DMS 273 (cell line): ENCODE results near the gene UVRAG.
A peak's percentile ranks its signal among the peaks of the same experiment; 100 is the strongest.

Experiments used
- DNase-seq: peaks from one replicate; lab custom pipeline; 2025; ENCODE audit not compliant: unreplicated experiment; lab: John Stamatoyannopoulos, UW

The UVRAG gene

GRCh38 chr11:76131671-76132631 is 316.9 kb downstream of the UVRAG start:
- DNase-seq, result peak; percentile 52

DNA sequence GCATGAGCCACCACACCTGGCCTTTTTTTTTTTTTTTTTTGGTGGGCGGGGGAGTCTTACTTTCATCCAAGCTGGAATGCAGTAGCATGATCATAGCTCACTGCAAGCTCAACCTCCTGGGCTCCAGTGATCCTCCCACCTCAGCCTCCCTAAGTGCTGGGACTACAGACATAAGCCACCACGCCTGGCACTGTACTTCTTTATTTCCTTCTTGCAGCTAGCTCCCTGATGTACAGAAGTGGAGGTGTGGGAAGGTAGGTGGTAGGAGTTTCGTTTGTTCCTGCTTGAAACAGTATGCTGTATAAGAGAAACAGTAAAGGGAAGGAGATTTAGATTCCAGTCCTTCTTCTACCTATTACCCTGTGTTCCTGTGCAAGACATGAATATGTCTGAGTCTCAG is 319.2 kb downstream of the UVRAG start:
- no peak for DNase-seq

- peak; percentile 30 for DNase-seq
Measured at GRCh38 chr11:76135491-76135890, 320.5 kb downstream of the UVRAG start.

GRCh38 chr11:76139314-76139713 is 324.3 kb downstream of the UVRAG start:
- DNase-seq, result no peak

- no peak for DNase-seq
Measured at GRCh38 chr11:76140912-76141574, 326.0 kb downstream of the UVRAG start.

DNA sequence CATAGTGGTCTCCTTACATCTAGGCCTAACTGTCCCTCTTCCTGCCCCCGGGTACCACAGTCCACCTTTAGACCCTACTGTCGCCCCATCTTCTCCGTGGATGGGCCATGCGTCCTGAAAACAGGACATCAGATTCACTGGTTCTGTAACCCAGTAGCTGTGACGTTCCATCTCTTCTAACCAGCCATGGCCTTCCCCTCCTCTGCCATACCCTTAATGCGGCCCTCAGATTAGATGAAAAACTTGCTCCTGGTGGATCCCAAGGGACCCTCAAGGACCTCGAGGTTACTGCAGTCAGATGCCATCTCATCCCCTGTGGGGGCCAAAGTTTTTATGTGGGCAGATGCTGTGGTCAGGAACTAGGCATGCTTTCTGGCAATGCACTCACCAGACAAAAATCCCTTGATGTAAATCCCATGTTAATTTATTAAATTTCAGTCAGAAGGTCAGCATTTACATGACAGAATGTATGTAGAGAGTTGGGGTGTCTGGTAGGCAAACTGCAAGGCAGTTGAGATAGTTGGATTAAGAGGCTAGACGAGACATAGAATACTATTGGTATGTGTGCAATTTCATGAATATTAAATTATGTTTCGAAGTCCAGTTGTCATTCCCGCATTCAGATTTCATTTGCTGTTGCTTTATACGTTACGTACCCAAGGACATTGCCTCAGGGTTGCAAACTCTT is 327.0 kb downstream of the UVRAG start:
- DNase-seq, result no peak

DNA sequence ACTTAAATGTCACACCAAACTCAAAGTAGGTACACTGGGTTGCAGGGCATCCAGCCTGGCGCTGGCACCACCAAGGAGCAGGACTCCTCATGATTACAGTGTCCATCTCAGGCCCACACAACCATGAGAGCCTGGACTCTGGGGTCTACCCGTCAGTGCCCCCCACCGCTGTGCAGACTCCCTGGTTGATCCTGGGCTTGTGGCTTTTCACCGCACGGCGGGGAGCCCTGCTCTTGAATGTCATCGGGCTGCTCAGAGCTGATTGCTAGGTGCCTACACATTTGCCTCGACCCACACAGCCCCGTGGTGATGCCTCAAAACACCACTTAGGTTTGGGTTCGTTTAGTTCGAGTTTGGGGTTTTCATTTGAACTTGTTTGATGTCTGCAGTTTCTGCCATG is 328.3 kb downstream of the UVRAG start:
- no peak for DNase-seq

- DNase-seq, result no peak
Measured at GRCh38 chr11:76147106-76147740, 332.2 kb downstream of the UVRAG start.

DNA sequence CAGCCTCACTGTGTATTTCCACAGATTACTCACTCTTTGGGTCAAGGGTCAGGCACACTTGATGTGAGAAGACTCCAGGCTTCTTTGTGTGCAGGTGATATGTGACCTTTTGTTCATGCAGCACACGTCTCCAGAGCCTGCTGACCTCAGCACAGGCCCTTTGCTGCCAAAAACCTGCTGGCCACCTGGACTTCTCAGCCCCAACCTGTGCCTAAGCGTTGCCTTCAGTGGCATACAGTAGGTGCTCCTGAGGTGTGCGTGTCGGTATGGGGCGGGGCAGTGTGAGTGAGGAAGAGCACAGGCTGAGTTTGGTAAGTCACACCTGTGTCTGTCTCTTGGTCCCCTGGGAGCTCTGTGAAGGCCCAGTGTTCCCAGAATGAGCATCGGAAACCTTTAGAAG is 333.2 kb downstream of the UVRAG start:
- no peak for DNase-seq

DNA sequence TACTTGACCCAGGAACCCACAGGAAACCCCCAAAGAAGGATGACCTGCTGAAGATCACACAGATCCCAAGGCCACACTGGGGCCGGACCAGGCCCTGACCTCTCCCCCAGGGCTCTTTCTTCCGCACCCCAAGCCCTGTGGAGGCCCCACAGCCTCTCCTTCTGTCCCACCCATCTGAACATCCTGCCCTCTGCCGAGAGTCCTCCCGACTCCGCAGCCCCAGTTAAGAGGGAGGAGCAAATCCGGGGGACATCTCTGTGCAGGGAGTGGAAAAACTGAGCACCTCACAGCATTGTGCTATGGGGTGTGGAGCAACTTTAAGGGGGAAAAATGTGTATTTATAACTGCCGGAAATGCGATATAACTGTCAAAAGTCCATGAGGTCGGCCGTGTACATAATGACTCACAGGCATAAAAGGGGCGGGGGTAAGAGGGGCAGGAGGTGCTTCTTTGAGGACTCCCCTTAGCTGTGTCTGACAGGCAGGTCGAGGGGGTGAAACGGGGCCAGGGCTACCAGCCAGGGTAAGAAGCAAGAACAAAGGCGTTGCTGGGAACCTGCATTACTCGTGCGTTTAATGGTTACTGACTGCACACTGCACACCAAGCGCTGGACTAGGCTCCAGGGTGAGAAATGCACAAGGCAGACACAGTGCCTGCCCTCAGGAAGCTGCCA is 334.1 kb downstream of the UVRAG start:
- DNase-seq, result no peak

GRCh38 chr11:76149713-76150112 is 334.7 kb downstream of the UVRAG start:
- DNase-seq, result no peak

GRCh38 chr11:76150141-76150540 is 335.1 kb downstream of the UVRAG start:
- no peak for DNase-seq

DNA sequence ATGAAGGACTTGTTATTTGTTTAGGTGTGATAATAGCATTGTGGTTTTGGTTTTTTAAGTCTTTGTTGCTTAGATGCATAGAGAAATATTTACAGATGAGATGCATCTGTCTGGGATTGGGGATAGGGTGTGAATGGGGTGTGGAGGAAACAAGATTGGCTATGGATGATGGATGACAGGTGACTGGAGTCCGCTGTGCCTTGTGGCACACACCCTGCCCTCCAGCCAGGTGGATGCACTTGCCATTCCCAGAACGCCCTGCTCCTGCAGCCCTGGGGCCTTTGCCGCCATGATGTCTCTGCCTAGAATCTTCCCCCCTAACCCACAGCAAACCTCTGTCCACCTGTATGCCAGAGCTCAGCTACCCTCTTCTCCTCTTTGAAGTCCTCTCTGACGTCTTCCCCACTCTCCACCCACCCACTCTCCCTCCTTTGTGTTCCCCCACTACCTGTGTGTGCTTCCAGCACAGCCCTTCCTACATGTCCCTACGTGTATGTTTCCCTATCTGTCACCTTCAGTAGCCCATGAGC is 336.6 kb downstream of the UVRAG start:
- no peak for DNase-seq

- no peak for DNase-seq
Measured at GRCh38 chr11:76152086-76152681, 337.2 kb downstream of the UVRAG start.

DNA sequence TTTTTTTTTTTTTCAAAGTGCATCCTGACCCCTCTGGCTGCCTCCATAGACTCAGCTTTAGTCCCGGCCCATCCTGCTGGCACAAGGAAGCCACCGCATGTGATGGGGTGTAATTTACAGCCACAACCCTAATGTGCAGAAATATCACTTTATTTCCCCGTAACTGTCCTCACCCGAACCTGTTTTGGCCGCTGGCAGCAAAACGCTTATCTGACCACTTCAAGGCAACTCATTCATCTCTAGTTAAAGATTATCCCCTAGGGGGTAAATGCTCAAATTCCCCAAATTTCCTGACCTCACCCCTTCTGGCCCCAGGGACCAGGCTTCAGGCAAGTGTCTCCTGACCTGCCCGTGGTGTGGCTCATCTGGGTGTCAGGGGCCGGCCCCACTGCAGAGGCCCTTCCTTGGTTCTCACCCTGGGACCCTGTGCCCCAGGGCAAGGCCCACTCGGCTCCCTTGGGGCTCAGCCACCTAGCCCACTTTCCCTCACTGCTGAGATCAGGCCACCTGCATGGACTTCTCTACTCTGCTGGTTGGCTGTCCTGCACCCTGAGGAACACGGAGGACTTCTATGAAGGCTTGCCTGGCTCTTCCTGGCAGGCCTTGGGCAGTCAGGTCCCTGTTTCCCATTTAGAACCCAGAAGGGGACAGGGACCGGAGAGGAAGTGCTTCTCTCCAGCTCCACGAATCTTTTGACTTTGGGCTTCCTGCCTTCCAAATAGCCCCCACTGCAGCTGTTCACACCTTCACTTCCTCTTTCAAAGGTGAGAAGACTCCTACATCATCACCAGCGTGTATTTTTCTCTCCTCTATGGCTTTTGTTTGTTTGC is 337.9 kb downstream of the UVRAG start:
- DNase-seq, result no peak

- no peak for DNase-seq
Measured at GRCh38 chr11:76153571-76153923, 338.5 kb downstream of the UVRAG start.

DNA sequence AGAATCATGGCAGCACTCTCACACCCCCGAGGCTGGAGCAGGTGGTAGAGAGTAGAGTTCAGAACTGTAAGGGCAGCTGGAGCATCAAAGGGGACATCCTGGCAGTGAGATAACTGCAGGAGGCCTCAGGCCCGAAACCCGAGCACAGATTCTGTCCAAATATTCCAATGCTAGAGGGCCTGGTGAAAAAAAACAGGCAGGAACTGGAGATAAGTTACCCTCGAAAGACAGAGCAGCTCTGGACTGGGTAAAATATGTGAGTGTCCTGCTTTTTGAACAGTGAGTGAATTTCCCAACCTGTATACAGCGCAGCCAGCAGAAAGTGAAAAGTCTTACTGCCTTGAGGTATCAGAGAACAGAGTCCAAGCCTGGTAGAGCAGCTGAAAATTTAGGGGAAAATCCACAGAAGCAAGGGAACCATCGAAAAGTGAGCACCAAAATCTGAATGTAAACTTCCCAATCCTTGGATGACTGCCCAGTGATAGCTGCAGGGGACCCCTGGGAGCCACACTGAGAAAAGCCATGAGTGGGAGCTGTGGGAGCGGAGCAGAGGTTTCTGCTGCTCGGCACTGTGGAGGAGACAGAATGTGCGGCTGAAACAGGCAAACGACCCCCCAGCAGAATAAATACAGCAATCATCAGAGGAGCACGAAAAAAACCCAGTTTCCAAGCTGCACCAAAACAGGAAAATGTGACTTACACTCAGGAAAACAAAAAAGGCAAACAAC is 340.7 kb downstream of the UVRAG start:
- DNase-seq, result no peak

GRCh38 chr11:76156971-76157427 is 342.0 kb downstream of the UVRAG start:
- peak; percentile 65 for DNase-seq
